Coronary artery (tissue), 2 donors: ENCODE data around the gene SIRPA.

Source experiments
- DNase-seq: peaks from one replicate; pipeline ENCODE4 v3.0.0-alpha.2; 2017; ENCODE audit warnings: low spot score
- H3K27ac ChIP-seq, 2 donors: fragments of 200-600 bp; sonication (generic); one replicate each; pipeline ENCODE4 v1.5.1; 2016 to 2019
- H3K4me3 ChIP-seq: fragments of 200-600 bp; sonication (generic); 2 replicates; pipeline ENCODE4 v1.5.1; 2016; ENCODE audit warnings: mild to moderate bottlenecking, moderate library complexity
- TF ChIP-seq, protein P1 (sequence below): fragments of 200-600 bp; sonication (generic); IDR thresholded peaks from one replicate; pipeline ENCODE4 v1.5.1; 2019; ENCODE audit warnings: antibody characterized with exemption

SIRPA gene

DNA sequence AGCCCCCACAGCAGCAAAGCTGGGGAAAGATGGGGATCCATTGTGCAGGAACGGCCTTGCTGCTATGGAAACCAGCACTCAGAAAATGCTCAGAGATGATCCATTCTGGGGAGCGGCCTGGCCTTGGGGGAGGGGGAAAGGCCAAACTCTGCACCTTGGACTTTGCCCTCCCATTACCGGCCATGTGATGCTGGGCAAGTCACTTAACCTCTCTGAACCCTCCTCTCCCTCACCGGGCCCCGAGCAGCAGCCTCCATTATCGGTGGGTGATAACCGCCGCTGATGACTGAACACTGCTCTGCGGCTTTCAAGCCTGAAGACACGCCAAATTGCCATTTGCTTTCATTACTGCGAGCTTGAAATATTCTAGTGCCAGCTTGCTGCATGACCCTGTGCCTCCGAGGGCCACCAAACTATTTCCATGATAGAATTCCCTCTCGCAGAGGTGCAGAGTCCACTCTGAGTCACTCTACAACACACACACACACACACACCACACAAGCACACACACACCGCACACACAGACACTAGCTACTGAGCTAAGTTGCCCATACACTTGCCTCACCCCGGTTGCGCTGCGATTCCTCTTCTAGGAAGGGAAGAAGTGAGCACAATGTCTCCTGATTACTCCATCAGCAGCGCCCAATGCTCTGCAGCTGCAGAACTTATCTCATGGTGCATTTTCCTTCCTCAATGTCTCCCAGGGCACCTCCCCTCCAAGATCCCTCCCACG is 20.6 kb upstream of the SIRPA start:
- Histone ChIP-seq H3K4me3 (no peak overlapping the region), H3K27ac (no peak overlapping the region)
- no peak for DNase-seq
- TF ChIP-seq, protein P1, sequence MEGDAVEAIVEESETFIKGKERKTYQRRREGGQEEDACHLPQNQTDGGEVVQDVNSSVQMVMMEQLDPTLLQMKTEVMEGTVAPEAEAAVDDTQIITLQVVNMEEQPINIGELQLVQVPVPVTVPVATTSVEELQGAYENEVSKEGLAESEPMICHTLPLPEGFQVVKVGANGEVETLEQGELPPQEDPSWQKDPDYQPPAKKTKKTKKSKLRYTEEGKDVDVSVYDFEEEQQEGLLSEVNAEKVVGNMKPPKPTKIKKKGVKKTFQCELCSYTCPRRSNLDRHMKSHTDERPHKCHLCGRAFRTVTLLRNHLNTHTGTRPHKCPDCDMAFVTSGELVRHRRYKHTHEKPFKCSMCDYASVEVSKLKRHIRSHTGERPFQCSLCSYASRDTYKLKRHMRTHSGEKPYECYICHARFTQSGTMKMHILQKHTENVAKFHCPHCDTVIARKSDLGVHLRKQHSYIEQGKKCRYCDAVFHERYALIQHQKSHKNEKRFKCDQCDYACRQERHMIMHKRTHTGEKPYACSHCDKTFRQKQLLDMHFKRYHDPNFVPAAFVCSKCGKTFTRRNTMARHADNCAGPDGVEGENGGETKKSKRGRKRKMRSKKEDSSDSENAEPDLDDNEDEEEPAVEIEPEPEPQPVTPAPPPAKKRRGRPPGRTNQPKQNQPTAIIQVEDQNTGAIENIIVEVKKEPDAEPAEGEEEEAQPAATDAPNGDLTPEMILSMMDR = no peak

DNA sequence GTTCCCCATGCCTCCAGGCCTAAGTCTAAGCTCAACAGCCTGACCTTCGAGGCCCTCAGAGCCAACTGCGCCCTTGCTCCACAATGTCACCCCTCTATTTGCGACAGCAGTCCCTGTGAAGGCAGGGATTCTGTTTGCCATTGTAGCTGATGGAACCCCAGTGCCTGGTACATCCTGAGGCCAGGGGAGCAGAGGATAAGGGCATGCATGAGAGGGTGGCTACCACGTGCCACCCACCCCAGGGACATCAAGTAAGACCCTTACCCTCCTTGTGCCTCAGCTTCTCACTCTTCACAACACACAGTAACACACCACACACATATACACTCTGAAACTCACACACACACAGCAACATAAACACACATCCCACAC is 20.0 kb upstream of the SIRPA start:
- Histone ChIP-seq H3K27ac (no peak overlapping the region), H3K4me3 (no peak overlapping the region)
- TF ChIP-seq, protein P1 = no peak
- DNase-seq = no peak

DNA sequence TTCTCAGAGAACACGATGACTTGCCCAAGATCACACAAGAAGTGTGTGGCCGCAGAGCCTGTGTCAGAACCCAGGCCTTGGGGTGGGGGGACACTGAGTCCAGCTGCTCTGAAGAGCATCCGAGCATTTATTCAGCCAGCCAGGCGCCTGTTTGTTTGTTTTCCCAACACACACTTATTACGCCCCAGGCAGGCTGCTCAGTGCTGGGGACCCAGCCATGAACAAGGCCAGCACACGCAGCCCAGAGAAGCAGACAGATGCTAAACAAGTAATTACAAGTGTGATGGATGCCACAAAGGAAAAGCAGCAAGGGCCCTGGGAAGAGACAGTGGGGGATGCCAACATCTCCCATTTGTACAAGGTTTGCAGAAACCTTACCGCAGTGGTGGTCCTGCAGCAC is 19.4 kb upstream of the SIRPA start:
- TF ChIP-seq, protein P1 = no peak
- Histone ChIP-seq H3K27ac (no peak overlapping the region), H3K4me3 (no peak overlapping the region)
- DNase-seq = no peak

DNA sequence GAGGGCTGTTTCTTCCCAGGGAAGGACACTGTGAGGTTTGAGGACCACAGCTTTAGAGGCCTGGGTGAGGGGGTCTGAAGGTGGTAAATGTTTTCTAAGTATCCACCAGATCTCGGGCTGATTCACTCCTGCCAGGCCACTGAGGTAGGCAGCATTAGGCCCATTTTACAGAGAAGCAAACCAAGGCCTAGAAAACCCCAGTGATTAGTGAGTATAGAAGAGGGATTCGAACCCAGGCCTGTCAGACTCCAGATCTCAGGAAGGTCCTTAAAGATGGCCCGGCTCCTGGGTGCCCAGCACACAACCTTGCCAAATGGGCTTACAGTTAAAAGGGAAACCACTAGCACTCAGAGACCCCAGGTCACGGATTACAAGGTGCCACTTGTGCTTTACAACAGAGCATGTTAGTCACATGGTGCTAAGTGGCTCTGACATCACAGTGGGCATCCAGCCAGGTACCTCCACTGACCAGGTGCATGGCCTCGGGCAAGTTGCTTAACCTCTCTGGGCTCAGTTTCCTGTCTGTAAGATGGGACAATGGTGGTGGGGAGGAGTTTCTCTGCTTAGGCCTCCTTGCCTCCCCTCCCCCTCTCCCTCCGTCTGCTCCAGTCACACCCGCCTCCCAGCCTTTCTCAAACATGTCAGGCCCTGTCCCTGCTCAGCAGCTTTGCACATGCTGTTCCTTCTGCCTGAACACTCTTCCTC is 18.8 kb upstream of the SIRPA start:
- Histone ChIP-seq H3K27ac (no peak overlapping the region), H3K4me3 (no peak overlapping the region)
- TF ChIP-seq, protein P1 = no peak
- DNase-seq = no peak

DNA sequence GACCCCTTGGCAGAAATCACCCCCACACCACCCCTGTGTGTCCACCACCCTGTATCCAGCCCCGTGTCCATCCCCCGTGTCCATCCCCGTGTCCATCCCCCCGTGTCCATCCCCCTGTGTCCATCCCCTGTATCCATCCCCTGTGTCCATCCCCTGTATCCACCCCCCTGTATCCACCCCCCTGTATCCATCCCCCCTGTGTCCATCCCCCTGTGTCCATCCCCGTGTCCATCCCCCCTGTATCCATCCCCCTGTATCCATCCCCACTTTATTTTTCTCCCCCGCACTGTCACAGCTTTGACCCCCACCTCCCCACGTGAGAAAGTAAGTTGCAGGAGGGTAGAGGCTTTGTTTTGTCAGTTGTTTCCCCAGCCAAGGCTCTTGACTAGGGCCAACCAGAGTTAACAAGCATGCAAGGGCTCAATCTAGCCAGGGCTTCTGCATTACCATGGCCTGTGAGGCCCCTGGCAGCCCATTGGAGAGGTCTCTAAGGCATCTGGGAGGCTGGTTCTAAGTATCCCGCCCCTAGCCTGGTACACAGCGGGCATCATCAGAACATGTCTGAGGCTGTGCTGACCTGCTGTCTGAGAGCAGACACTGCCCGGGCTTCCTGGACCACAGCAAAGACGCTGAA is 18.1 kb upstream of the SIRPA start:
- H3K27ac ChIP-seq = no peak overlapping the region
- no peak overlapping the region for H3K4me3 ChIP-seq
- DNase-seq = no peak
- TF ChIP-seq, protein P1 = no peak

DNA sequence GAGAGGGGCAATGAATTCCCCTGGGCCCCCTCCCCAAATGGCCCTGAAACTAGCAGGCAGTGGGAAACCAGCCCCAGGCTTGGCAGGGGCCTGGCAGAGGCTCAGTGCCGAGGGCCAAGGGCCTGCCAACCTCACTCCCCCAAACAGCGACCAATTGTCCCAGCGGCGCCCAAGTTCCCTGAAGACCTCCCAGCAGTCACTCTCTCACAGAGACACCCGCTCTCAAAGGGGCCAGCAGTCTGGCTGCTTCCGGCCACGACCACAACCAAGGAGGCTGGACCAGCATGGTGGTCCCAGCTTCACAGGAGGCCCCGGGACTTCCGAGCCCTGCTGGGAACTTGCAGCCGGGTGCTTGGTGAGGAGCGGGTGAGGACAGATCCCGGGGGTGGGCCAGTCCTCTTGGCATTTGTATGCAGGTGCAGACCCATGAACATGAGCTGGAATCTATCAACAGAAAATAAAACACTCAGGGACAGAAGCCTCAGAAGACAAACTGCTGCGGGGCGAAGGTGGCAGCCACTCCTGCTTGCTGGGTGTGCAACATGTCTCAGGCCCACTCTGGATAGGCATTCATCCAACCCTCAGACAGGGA is 17.5 kb upstream of the SIRPA start:
- TF ChIP-seq, protein P1 = no peak
- DNase-seq = no peak
- no peak overlapping the region for H3K4me3 ChIP-seq
- H3K27ac ChIP-seq = no peak overlapping the region
